Activated CD8-positive, alpha-beta memory T cell treated with anti-CD3 and anti-CD28 coated beads, Interleukin-2, amount 50 U/mL, for 24 hours (primary cell): Measurements from ENCODE around the gene RBM47.
"Not testable (repeated sequence)": the region's sequence is repeated elsewhere in the genome, so short reads cannot be mapped to it uniquely, and the experiment has no call there.

ENCODE experiments used
- DNase-seq: peaks from one replicate; pipeline ENCODE4 v3.0.0-alpha.2; 2020; ENCODE audit errors: extremely low read depth

Gene RBM47

DNA sequence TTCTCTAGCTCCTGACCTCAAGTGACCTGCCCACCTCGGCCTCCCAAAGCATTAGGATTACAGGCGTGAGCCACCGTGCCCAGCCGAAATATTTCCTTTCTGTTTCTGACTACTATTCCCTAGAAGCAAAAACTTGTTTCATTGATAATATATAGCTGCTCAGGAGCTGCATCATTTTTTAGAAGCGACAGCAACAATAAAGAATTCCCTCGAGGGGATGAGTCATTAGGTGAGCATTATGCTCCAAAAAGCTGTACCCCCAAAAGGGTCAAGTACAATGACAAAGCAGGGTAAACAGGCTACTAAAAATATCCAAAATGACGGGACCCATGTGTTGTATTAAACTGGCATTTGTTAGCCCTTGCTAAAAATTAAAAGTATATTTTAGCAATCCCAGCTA lies 67.0 kb downstream of the RBM47 start:
- no peak for DNase-seq

DNA sequence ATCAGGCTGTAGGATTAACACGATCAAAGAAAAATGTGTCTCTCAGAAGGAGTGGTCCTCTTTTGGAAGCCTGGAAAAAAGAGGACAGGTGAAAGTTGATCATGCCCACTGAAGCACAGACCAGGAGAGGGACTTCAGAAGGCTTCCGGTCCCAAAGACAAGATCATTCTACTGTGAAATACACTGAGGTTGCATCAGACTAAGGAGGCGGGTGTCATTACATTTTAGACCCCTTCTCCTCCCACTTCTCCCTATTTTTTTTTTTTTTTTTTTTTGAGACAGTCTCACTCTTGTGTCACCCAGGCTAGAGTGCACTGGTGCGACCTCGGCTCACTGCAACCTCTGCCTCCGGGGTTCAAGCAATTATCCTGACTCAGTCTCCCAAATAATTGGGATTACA lies 67.5 kb downstream of the RBM47 start:
- DNase-seq = no peak

DNA sequence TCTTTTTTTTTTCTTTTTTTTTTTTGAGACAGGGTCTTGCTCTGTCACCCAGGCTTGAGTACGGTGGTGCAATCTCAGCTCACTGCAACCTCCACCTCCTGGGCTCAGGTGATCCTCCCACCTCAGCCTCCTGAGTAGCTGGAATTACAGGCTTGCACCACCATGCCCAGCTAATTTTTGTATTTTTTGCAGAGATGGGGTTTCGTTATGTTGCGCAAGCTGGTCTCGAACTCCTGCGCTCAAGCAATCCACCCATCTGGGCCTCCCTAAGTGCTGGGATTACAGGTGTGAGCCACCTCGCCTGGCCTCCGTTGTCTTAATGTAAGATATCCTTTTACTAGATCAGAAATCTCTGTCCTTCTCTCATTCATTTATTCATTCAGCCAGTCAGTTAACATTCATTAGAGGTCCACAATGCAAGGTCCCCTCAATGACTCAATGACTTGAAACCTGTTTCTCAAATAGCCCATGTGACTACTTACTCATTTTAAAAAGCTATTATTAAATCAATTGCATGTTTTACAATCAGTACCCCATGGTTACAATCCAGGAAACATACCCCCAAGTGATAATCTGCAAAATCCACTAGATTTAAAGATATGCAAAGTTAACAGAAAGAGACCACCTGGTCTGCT lies 68.0 kb downstream of the RBM47 start:
- DNase-seq = not testable (repeated sequence)

DNA sequence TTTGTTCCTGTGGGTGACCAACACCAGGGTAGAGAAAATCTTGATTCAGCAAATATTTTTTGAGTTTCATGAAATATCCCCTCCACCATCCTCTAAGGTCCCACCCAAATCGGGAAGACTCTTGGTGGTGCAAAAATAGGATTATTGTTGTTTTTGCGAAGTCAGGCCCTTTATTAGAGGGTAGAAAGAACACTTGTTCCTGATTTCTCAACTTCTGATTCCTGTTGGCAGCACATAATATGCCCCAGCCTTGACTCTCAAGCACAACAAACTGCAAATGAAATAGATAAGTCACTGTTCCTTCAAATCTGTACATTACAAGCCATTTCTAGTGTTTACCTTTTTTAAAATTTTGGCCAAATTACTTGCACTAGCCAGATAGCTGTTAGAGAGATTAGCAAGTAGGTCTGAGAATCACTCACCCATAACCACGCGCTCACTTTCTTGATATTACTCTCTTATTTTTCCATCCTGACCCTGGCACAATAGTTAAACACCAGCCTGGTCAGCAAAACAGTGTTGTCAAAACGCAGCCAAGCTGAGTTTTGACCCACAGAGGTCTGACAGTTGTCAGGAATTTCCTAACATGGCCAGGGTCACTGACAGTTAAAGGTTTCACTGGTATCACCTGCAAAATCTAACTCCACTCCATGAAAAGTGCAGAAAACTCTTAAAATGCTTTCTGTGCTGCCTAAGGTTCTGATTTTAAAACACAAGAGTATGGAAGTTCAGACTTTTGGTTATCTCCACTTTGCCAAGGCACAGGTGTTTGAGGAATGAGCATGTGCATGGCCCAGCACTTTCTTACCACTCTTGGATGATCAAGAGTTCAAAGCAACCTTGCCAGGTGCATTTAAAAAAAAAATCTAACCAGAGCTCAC lies 69.8 kb downstream of the RBM47 start:
- DNase-seq = no peak

DNA sequence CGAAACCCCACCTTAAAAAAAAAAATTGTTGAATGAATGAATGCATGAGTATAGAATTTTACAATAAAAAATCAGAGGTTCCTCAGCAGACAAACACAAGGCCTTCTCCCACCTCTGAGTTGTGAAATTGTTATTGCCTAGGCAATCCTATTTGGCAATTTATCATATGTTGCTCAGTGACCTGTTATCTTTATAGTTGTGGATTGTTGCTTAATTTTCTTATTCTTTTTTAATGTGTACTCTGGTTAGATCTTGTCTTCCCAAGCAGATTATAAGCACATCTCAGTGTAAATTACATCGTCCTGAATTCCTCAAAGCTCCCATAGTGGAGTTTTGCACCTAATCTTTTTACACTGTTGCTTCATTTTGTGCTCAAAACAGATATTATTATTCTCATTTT lies 71.9 kb downstream of the RBM47 start:
- DNase-seq = no peak

DNA sequence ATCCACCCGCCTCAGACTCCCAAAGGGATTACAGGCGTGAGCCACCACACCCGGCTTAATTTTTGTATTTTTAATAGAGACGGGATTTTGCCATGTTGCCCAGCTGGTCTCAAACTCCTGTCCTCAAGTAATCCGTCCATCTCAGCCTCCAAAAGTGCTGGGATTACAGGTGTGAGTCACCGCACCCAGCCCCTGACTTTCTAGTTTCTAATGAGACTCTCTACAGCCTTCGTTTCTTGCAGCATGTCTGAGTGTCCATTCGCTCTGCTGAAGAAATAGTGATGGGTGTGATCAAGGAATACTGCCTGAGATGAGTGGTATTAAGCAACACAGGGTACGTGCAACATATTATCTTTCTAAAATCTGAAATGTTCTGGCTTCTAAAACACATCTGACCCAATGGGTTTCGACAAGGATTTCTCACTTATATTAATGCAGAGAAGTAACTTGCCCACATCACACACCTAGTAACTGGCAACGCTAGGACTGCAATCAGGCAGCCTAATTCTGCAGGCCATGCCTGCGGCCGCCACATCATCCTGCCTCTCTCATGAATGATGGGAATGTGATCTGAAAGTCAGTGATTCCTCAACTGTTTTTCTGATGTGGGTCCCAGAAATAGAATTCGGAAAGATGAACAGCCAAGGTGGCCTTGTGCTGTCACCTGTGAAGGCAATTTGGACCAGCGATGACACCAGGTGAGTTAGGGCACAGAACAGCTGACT lies 74.3 kb downstream of the RBM47 start:
- no peak for DNase-seq

DNA sequence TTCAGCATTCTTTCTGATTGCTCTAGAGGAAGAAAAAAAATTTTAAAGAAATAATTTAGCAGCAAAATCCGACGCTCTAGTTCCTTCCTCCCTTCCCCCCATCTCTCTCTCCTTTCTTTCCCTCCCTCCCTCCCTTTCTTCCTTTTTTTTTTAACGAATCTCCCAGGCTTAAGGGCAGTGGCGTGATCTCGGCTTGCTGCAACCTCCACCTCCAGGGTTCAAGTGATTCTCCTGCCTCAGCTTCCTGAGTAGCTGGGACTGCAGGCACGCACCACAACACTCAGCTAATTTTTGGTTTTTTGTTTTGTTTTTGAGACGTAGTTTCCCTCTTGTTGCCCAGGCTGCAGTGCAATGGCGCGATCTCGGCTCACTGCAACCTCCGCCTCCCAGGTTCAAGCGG lies 75.0 kb downstream of the RBM47 start:
- not testable (repeated sequence) for DNase-seq

DNA sequence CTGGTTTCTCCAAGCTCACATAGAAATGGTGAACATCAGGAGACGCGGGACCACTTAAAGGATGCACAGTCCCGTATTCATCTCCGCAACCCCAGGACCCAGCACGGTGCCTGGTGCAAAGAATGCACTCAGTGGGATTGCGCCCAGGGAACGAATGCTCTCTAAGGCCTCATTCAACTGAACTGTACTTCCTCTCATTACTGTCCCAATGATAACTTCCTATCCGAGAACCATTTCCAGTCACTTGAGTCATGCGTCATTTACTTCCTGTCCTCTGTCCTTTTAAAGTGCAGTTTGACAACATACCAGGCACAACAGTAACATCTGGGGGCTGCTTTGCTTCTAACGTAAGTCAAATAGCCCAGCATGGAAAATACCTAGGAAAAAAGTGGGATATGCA lies 75.7 kb downstream of the RBM47 start:
- no peak for DNase-seq

DNA sequence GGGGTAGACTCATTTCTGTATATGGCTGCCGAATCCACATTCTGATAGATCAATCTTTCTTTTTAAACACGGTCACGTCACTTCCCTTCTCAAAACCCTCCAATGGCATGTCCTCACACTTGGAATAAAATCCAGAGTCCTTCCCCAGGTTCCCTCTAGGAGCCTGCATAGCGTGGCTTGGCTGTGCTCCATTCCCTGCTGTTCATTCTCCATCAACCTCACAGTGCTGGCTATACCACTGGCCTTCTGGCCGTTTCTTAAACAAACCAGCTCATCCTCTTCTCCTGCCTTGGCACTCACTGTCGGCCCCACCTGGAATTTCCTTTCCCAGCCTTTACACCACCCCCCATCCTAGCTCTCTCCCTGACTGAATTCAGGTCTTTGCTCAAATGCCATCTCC lies 77.1 kb downstream of the RBM47 start:
- DNase-seq = no peak

DNA sequence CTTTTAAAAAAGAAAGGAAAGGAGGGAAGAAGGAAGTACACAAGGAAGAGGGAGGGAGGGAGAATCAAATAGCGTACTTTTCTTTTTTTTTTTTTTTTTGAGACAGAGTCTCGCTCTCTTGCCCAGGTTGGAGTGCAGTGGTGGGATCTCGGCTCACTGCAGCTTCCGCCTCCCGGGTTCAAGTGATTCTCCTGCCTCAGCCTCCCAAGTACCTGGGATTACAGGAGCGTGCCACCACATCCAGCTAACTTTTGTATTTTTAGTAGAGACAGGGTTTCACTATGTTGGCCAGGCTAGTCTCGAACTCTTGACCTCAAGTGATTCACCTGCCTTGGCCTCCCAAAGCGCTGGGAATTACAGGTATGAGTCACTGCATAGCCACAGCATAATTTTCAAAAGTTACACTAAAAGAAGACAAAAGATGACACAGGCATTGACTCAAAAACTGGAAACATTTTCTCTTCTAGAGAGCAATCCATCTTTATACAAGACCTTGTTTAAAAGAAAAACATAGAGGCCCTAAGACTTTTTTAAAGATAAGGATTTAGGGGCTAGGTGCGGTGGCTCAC lies 78.0 kb downstream of the RBM47 start:
- peak; percentile 3 for DNase-seq

DNA sequence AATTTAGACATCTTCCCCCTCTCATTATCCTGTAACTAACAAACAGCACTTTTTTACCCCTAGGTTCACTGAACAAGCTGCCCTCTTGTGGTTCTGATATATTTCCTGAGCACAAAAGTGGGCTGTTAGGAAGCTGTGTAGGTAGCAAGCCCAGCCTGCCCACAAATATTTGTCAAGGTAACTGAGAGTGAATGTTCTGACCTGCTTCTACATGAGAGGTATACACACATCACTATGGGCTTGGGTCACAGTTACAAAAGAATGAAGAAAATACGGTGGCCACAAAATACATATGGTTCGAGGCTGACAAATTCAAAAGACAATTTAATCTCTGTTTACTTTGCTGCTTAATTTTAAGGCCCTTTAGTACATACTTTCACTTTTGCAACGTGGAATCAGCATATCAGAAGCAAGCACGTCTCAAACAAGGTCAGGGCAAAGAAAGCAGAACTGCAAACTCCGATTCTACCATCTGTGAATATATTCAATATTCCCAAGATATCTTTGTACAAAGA lies 78.7 kb downstream of the RBM47 start:
- DNase-seq = no peak

DNA sequence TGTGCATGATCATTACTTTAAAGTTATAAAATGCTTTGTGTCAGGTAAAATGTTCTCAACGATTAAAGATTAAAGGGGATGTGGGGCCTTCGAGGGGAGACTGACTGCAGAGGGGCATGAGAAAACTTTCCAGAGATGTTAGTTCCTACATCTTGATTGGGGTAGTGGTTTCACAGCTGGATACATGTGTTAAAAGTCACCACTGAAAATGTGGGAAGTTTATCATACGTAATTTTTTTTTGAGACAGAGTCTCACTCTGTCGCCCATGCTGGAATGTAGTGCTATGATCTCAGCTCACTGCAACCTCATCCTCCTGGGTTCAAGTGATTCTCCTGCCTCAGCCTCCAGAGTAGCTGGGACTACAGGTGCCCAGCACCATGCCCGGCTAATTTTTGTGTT lies 79.5 kb downstream of the RBM47 start:
- no peak for DNase-seq

DNA sequence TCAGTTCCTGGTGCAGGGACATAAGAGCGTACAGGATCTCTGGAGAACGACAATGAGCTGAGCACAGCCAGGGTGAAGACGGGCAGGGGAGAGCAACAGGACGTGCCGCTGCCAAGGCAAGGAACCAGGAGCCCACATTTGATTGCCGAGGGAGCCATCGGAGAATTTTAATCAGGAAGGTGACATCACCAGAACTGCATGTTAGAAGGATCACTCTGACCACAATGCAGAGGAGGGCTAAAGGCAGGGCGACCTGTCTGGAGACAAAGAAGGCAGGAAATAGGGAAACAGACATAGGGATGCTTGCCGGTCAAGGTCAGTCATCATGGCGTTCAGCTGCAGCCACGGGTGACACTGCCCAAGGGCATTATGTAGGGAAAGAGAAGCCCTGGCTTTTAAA lies 81.4 kb downstream of the RBM47 start:
- no peak for DNase-seq

DNA sequence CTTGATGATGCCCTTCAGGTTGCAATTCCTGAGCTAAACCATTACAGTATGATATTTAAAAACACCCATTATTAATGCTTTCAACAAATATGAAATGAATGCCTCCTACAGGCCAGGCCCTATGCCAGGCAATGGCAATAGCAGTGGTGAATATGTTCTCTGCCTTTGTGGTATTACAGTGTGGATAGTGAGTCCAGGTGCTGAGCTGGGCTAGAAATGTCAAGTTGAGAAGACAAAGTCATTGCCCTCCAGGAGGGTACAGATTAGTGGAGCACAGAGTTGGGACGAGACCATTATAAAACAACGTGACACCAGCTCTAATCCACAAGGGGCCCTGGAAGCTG lies 81.9 kb downstream of the RBM47 start:
- no peak for DNase-seq

DNA sequence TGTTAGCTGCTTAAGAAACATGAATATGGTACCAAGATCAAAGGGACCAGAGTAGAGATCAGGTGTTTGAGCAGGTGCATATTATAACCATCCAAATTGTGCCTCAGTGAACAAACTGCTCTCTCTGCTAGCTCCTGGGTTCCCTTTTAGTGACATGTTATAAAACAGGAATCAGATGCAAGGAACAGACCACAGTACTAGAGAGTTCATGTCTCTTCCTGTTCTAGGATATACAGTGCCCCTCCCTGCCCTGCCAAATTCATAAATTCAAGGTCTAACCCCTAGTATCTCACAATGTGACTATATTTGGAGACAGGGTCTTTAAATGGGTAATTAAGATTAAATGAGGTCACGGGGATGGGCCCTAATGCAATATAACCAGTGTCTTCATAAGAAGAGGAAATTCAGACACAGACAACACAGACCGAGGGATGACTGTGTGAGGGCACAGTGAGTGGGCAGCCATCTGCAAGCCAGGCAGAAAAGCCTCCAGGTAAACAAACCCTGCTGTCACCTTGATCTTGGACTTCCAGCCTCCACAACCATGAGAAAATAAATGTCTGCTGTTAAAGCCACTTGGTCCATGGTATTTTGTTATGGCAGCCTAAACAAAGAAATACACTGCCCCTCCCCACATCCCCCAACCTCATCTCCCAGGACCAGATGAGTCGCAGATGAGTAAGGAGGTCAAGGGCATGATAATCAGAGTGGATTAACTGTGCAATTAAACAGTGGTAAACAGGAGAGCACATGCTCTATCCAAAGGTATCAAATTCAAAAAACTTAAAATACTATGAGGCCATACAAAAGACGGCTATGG lies 82.5 kb downstream of the RBM47 start:
- DNase-seq = no peak

DNA sequence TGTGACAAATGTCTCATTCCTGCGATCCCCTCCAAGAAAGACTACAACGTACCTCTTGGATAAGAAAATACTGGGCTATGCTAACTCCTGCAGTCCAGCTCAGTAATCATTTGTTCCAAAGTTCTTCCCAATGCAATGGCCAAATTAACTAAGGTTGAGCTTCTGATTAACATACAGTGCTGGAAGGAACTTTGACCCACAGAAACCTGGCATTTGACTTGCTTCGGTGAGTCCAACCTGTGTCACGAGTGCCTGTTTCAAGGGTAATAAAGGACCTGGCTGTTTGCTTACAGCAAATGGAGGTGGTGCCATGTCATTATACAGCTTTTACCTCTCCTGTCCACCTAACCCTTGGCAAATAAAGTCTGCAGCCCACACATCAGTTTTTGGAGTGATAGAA lies 83.2 kb downstream of the RBM47 start:
- DNase-seq = no peak

DNA sequence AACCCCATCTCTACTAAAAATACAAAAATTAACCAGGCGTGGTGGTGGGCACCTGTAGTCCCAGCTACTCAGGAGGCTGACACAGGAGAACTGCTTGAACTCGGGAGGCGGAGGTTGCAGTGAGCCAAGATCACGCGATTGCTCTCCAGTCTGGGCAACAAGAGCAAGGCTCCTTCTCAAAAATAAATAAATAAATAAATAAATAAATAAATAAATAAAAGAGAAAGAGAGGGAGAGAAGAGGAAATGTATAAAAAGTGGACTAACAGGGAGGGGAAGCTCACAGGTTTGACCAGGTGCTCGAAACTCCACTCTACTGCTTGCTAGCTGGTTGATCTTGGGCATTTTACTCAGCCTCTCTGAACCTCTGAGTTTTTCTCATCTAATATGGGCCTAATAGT lies 84.2 kb downstream of the RBM47 start:
- DNase-seq = not testable (repeated sequence)

DNA sequence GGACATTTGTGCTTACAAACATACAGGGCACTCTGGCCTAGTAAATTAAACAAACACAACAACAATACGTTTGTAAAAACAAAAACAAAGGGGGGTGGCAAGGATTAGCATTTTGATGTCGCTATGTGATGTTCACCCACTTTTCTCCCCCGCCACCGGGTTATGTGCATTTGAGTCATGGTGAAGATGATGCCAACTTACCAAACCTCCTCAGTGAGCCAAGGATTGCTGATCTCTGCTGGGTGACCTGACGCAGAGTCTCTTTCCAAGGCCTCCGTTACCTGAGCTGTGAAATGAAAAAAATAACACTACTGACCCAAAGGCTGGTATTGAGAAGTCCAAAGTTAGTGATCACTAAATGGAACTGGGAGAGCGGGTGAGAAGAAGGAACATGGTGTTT lies 85.4 kb downstream of the RBM47 start:
- no peak for DNase-seq

DNA sequence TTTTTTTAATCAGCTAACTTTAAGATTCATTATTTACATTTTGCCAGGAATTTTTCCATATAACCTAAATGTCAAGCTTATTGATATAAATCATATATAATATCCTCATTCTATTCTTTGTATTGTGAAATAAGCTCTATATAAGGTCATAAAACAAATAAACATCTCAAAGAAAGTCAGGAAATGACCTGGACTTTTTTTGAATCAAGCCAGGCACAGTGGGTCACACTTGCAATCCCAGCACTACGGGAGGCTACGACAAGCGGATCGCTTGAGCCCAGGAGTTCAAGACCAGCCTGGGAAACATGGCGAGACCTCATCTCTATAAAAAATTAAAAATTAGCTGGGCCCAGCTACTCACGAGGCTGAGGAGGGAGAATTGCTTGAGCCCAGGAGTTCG lies 88.9 kb downstream of the RBM47 start:
- DNase-seq = no peak

DNA sequence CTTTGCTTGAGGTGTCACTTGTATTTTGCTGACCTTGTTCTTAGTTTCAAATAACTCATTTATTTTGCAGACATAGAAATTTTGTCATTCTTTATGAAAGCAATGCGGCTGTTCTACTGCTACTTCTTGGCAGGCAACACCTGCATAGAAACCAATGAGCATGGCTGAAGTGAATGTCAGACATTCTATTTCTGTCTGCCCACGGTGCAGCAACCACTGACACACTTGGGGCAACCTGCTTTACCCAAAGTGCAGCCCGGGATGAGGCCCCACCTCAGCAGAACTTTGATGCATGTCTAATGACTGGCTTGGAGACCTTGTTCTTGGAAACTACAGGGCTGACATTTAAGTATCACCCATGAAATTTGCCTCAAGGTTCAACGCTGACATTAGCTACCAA lies 93.6 kb downstream of the RBM47 start:
- DNase-seq = no peak

DNA sequence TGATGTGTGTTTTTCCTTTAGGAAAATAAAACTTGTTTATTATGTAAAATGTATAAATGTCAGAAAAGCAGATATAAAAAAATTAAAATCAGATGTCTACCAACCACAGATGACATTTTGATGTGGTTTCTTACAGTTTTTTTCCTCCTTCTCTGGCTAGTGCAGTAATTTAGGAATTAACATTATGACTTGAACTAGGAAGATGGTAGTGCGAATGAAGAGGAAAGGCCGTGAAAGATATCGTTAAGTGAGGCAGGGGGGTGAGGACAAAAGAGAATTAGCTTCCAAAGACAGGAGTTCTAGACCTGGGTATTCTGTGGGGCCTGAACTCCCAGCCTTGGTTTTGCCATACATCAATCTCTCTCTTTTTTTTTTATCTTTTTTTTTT lies 98.0 kb downstream of the RBM47 start:
- DNase-seq = no peak
